ENCODE data around the gene FAM50A. TPM values are rescaled to one million over a fixed set of nuclear protein-coding genes. Genes with fewer than 3 reads are reported as not detected.

The FAM50A gene, protein sequence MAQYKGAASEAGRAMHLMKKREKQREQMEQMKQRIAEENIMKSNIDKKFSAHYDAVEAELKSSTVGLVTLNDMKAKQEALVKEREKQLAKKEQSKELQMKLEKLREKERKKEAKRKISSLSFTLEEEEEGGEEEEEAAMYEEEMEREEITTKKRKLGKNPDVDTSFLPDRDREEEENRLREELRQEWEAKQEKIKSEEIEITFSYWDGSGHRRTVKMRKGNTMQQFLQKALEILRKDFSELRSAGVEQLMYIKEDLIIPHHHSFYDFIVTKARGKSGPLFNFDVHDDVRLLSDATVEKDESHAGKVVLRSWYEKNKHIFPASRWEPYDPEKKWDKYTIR
- 105 and 224 TPM in 2 replicates for total RNA-seq (ENCODE audit: low replicate concordance)

DNA sequence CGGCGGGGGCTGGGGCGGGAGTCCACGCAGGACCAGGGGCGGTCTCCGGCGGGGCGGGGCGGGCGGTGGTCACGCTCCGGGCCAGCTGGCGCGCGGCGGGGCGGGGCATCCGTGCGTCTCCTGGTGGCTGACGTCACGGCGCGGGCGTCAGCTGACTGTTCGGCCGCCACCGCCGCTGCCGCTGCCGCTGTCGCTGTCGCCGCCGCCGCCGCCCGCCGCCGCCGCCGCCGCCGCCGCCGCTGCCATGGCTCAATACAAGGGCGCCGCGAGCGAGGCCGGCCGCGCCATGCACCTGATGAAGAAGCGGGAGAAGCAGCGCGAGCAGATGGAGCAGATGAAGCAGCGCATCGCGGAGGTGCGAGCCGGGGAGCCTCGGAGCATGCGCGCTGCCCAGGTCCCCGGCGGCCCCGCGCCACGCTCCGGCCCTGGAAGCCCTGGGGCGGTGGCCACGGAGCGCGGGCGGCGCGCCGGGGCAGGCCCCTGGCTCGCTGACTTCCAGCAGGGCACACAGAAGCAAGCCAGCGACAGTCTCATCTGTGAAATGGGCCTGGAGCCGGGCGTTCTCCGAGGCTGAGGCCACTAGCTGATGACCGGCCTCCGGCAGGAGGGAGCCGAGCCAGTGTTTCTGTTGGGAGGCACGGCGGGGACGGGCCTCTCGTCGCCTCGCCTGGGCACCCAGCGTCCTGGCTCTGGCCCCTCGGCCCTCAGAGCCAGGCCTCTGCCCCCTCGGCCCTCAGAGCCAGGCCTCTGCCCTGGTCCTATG is at the start of gene FAM50A:
Gene FAM50A (plus strand): TSS at position 150 of the 763 bp plus-strand sequence. CDS start 95 bp downstream, at position 245.

DNA sequence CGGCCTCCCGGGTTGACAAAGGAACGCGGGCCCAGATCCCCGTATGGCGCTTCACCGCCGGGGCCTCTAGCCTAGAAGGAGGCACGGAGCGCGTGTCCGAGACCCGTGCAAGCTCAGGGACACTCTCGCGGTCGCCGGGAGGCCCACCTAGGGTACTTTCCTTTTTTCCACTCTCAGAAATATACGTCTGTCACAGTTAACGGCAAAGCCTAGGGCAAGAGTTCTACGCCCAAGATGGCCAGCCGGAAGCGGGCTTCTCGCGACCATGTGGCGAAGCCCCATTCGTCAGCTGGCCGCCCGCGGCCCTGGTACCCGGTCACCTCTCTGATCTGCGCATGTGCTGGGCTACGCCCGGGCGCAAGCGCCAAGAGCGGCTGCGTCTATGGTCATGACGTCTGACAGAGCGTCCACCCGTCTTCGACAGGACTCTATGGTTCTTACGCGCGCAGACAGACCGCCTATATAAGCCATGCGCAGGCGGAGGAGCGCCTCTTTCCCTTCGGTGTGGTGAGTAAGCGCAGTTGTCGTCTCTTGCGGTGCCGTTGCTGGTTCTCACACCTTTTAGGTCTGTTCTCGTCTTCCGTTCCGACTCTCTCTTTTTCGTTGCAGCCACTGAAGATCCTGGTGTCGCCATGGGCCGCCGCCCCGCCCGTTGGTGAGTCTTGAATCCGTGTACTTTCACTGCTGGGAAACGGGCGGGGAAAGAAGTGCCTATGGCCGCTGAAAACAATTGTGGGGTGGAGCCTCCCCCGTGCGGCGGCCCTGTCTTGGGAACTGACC is 45.9 kb upstream of the FAM50A start, which contains the start of gene RPL10:
Gene RPL10 (plus strand): TSS at position 490 of the 780 bp plus-strand sequence. CDS start 143 bp downstream, at position 633.

DNA sequence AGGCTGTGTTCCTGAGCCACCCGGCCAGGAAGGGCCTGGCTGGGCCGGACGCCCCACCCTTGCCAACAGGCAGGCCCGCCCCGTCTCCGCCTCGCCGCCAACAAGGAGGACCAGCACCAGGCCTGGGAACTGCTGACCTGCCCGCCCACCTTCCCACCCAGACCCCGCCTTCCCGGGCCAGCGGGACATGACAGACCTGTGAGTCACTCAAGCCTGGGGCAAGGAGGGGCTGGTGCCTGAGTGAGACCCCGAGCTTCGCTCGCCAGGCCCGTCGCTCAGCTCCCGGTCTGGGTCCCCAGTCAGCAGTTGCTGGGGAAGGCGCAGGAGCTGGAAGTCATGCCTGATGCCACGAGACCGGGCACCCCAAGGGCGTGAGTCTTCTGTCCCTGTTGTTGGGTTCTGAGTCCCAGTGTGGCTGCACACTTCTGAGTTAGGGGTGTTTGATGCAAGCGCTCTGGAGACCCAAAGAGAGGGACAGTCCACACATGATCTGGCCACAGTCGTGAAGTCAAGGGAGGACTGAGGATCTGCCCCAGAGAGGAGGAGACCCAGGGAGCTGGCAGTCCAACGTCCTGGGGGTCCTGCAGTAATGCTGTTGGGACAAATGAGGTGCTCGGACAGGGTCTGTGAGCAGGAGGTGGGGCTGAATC is 34.6 kb upstream of the FAM50A start, which contains the start of gene DNASE1L1:
Gene DNASE1L1 (minus strand): TSS at position 33 of the 650 bp plus-strand sequence. CDS start 3,686 bp downstream, outside the sequence.

DNA sequence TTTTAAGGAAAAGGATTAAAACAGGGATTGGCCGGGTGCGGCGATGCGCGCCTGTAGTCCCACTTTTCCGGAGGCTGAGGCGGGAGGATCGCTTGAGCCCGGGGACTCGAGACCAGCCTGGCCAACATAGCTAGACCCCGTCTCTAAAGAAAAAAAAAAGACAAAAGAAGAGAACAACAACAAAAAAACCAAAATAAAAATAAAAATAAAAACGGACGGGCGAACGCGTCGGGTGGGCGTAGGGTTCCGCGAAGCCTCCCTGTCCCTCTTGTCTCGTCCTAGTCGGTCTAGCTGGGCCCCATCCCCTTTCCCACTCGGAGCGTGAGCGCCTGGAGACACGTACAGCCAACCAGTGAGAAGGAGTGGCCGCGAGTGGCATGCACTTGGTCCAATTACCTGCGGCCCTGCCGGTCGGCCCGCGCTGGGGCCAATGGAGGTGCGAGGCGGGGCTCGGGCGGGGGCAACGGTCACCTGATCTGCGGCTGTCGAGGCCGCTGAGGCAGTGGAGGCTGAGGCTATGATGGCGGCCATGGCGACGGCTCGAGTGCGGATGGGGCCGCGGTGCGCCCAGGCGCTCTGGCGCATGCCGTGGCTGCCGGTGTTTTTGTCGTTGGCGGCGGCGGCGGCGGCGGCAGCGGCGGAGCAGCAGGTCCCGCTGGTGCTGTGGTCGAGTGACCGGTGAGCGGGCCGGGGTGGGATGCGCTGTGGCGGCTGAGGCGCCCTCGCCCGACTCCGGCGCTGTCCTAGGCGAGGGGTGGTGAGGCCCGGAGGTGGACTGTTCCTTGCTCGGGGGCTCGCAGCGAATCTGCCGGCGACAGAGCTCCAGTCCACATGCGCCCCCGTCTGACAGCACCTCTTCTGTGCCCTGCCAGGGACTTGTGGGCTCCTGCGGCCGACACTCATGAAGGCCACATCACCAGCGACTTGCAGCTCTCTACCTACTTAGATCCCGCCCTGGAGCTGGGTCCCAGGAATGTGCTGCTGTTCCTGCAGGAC is 15.5 kb upstream of the FAM50A start, which contains the start of gene ATP6AP1:
Gene ATP6AP1 (plus strand): TSS at position 502 of the 996 bp plus-strand sequence. CDS start 16 bp downstream, at position 518.

DNA sequence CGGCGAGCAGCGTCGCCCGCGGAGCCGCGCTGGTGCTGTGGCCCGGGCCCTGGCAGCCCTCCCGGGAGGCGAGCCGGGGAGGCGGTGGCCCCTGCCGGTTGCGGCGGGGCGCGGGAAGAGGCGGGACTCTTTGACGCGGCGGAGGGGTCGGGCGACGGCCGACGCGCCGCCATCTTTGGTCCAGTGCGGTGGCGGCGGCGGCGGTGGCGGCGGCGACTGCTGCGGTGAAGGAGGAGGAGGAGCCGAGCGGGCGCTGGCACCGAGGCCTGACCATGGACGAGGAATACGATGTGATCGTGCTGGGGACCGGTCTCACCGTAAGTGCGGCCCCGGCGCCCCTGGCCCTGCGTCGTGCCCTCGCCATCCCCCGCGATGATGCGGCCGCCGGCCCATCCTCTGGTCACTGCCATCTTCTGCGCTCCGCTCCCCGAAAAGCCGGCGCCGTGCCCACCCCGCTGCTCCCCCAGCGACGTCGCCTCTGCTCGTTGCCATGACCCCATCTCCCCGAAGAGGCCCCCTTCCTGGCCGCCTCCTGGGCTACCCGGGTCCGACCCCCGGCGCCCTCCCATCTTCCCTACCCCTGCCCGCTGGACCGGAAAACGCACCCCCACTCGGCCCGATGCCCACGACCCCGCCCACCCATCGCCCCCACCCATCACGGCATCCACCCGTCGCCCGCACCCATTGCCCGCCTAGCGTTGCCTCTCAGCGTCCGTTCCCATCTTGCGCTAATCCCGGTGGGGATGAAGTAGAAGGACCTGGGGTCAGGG is 6.8 kb upstream of the FAM50A start, which contains the start of gene GDI1:
Gene GDI1 (plus strand): TSS at position 172 of the 770 bp plus-strand sequence. CDS start 101 bp downstream, at position 273.

DNA sequence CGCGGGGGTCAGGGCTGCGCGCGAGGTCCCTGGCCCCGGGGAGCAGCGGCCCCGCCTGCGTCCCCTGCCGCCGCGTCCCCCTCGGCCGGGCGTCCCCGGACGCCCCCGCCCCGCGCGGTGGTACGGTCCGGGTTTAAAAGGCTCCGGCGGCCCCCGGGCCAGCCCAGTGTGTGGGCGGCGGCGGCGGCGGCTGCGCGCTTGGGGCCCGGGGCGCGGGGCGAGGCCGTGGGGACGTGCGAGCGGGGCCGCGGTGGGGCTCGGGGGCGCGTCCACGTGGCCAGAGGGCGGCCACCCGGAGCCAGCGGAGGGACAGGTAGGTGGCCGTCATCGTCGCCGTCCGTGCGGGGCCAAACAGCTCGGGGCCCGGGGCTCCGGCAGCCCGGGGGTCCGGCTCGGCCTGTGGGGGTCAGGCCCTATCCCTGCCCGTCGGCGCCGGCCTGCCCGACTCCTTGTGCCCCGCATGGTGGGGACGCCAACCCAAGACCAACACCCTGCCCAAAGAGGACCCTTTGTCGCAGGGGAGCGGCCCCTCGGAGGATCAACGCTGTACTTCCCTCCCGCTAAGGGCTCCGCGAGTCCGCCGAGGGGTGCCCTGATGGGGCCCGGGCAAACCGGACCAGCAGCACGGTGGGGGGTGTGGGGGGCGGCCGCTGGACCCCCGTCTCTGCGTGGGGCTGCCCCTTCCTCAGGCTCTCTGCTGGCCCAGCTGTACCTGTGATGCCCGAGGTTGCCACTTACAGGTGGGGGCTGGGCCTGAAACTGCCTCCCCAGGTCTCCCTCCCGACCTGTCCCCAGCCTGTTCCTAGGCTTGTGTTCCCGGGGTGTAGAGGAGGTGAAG is 14.4 kb downstream of the FAM50A start, which contains the start of gene PLXNA3:
Gene PLXNA3 (plus strand): TSS at position 166 of the 838 bp plus-strand sequence. CDS start 1,903 bp downstream, outside the sequence.

DNA sequence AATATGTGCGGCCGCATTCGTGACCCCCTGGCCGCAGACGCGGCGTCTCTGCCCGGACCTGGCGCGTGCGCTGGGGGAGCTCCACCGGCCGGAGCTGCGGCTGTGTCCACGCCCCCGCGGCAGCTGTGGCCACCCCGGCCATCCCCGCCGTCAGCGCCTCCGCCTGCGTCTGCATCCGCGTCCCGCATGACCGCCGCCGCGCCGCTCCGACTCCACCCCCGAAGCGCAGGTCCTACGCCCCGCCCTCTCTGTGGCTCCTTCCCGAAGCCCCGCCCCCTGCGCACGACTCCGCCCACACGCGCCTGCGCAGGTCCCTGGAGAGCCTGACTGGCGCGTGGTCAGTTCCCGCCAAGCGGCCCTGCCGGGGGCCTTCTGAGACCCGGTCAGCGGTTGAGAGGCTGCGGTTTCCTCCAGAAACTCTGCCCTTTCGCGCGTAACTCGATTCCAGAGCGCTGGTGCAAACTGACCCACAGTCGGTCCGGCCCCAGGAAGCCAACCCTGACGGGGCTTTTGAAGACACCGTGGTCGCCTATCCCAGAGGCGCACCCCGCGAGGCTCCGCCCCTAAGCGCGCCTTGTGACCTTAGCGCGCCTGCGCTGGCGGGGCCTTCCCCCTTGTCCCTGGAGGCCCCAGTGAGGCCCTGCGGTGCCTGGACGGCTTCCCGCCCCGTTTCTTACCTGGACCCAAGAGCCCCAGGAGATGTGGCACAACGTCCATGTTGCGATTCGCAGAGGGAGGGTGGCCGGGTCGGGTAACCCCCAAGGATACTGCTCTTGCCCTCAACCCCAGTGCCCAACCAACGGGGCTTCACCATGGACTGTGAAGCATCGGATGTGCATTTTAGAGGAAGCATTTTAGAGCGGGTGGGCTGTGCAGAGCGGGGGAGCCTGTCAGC is 35.0 kb downstream of the FAM50A start, which contains the start of gene LAGE3:
Gene LAGE3 (minus strand): TSS at position 554 of the 895 bp plus-strand sequence. CDS start 366 bp downstream, at position 188.

DNA sequence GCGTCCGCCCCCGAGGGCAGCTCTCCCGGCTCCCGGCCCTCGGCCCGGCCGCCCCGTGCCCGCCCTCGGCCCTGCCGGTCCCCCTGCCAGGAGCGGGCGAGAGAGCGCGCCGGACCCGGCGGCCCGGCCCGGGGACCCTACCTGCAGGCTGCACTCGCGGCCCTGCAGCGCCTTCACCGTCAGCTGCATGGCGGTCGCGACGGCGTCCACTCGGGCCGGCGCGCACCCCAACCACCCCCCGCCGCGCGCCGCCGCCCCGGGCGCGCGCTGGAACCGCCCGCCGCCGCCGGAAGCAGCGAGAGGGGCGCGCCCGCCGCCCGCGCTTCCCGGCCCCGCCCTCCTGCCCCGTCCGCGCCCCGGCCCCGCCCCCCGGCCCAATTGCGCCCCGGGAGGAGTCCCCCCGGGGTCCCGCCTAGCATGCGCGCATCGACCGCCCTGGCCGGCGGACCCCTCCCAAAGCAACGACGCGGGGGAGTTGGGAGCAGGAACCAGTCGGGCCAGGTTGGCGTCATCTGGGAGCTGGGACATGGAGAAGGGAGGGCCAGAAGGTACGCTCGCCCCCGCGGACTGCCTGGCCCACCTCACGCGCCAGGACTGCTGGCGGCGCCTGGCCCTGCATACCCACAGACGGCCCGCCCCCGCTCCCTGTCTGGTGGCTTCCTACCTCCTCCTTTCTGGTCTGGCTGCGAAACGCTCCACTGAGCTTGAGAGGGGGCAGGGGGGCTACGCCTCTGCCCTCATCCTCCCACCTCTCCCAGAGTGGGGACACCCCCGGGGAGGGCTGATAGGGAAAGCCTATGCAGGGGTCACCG is 42.7 kb downstream of the FAM50A start, which contains the start of gene UBL4A:
Gene UBL4A (minus strand): TSS at position 220 of the 812 bp plus-strand sequence. CDS start 31 bp downstream, at position 189.

DNA sequence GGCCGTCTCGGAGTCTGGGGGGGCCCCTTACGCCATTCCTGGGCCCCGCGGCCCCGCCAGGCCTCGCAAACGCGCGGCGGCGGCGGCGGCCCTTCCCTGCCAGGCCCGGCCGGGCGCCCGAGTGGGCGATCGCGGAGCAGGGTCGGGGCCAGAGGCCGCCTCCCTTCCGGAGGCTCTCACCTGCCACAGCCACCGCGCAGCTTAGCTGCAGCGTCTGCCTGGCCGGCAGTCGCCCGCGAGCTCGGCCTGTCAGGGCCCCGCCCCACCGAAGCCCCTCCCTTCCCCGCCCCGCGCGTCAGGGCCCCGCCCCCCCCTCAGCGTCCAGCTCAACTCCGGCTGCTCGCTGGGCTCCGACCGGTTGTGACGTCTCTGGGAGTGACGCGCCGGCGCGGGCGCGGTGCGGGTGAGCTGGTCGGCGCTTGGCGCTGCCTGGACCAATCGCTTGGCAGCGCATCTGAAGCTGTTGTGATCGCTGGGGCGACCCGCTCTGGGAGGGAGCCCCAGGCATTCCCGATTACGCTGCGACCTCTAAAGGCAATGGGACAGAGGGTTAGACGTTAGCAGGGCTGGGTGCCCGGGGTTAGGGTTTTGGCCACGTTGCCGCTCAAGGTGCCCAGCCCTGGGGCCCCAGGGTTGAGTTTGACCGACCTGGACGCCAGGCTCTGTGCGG is 46.6 kb downstream of the FAM50A start, which contains the start of gene SLC10A3:
Gene SLC10A3 (minus strand): TSS at position 216 of the 670 bp plus-strand sequence. CDS start 1,689 bp downstream, outside the sequence.

Other genes starting within 250 kb of the FAM50A start
- not detected in 2 replicates for gene OPN1MW2, start 224.4 kb upstream of the FAM50A start, total RNA-seq (ENCODE audit: low replicate concordance)
- gene OPN1MW3, start 186.6 kb upstream of the FAM50A start, total RNA-seq (ENCODE audit: low replicate concordance): not detected in 2 replicates
- gene TEX28, start 149.0 kb upstream of the FAM50A start, total RNA-seq (ENCODE audit: low replicate concordance): not detected in 2 replicates
- gene TKTL1, start 148.3 kb upstream of the FAM50A start, total RNA-seq (ENCODE audit: low replicate concordance): not detected in 2 replicates
- 2,276 and 2,381 TPM in 2 replicates for gene FLNA, start 69.5 kb upstream of the FAM50A start, total RNA-seq (ENCODE audit: low replicate concordance)
- 15.9 and 23.0 TPM in 2 replicates for gene EMD, start 64.8 kb upstream of the FAM50A start, total RNA-seq (ENCODE audit: low replicate concordance)
- gene RPL10, start 45.8 kb upstream of the FAM50A start, total RNA-seq (ENCODE audit: low replicate concordance): 1,663 and 2,613 TPM in 2 replicates
- 34.3 and 98.6 TPM in 2 replicates for gene DNASE1L1, start 34.9 kb upstream of the FAM50A start, total RNA-seq (ENCODE audit: low replicate concordance)
- 12.3 and 18.6 TPM in 2 replicates for gene TAFAZZIN, start 32.6 kb upstream of the FAM50A start, total RNA-seq (ENCODE audit: low replicate concordance)
- 43.1 and 65.7 TPM in 2 replicates for gene ATP6AP1, start 15.5 kb upstream of the FAM50A start, total RNA-seq (ENCODE audit: low replicate concordance)
- 115 and 175 TPM in 2 replicates for gene GDI1, start 7.0 kb upstream of the FAM50A start, total RNA-seq (ENCODE audit: low replicate concordance)
- gene PLXNA3, start 14.1 kb downstream of the FAM50A start, total RNA-seq (ENCODE audit: low replicate concordance): 9.6 and 17.3 TPM in 2 replicates
- 14.9 and 16.4 TPM in 2 replicates for gene LAGE3, start 35.1 kb downstream of the FAM50A start, total RNA-seq (ENCODE audit: low replicate concordance)
- gene UBL4A, start 42.5 kb downstream of the FAM50A start, total RNA-seq (ENCODE audit: low replicate concordance): 18.7 and 42.7 TPM in 2 replicates
- 11.6 and 12.5 TPM in 2 replicates for gene SLC10A3, start 46.5 kb downstream of the FAM50A start, total RNA-seq (ENCODE audit: low replicate concordance)
- 32.1 and 41.5 TPM in 2 replicates for gene FAM3A, start 72.1 kb downstream of the FAM50A start, total RNA-seq (ENCODE audit: low replicate concordance)
- 31.9 and 68.3 TPM in 2 replicates for gene G6PD, start 102.7 kb downstream of the FAM50A start, total RNA-seq (ENCODE audit: low replicate concordance)
- 9.5 and 14.5 TPM in 2 replicates for gene IKBKG, start 103.5 kb downstream of the FAM50A start, total RNA-seq (ENCODE audit: low replicate concordance)
- gene CTAG1A, start 141.0 kb downstream of the FAM50A start, total RNA-seq (ENCODE audit: low replicate concordance): not detected in 2 replicates
- gene CTAG1B, start 175.1 kb downstream of the FAM50A start, total RNA-seq (ENCODE audit: low replicate concordance): not detected in 2 replicates
- not detected in 2 replicates for gene CTAG2, start 209.4 kb downstream of the FAM50A start, total RNA-seq (ENCODE audit: low replicate concordance)

Data from smooth muscle cell of the coronary artery (primary cell).